H9 (cell line): ENCODE results near the gene G6PC1. TPM values are rescaled to one million over a fixed set of nuclear protein-coding genes. Genes with fewer than 3 reads are reported as not detected.

Experiments used
- DNase-seq: peaks from one replicate; pipeline ENCODE4 v3.0.0-alpha.2; 2017
- H2AFZ ChIP-seq: one replicate; pipeline ENCODE4 v1.6.1; 2013; ENCODE audit warnings: mild to moderate bottlenecking, low read length, control low read depth, moderate library complexity
- H2AK5ac ChIP-seq: 2 replicates; pipeline ENCODE4 v1.6.1; 2013; ENCODE audit warnings: low read length, control low read depth, mixed read lengths; ENCODE audit not compliant: insufficient read length
- H2BK120ac ChIP-seq: one replicate; pipeline ENCODE4 v1.6.1; 2013; ENCODE audit warnings: low read depth, mild to moderate bottlenecking, low read length, control low read depth, inconsistent platforms; ENCODE audit not compliant: poor library complexity, severe bottlenecking
- H2BK12ac ChIP-seq: 2 replicates; pipeline ENCODE4 v1.6.1; 2013; ENCODE audit warnings: low read length, control low read depth, mixed read lengths, low read depth; ENCODE audit not compliant: insufficient read length
- H2BK15ac ChIP-seq: 2 replicates; pipeline ENCODE4 v1.6.1; 2013; ENCODE audit warnings: low read depth, low read length, control low read depth
- H2BK20ac ChIP-seq: one replicate; pipeline ENCODE4 v1.6.1; 2013; ENCODE audit warnings: low read depth, mild to moderate bottlenecking, low read length, control low read depth, inconsistent platforms; ENCODE audit not compliant: poor library complexity, severe bottlenecking
- H2BK5ac ChIP-seq: 2 replicates; pipeline ENCODE4 v1.6.1; 2013; ENCODE audit warnings: low read length, control low read depth, mixed read lengths; ENCODE audit not compliant: insufficient read length
- H3K14ac ChIP-seq: 2 replicates; pipeline ENCODE4 v1.6.1; 2013; ENCODE audit warnings: low read length, control low read depth; ENCODE audit not compliant: insufficient read depth
- H3K18ac ChIP-seq: 2 replicates; pipeline ENCODE4 v1.6.1; 2013; ENCODE audit warnings: low read depth, mild to moderate bottlenecking, mixed read lengths, low read length, control low read depth; ENCODE audit not compliant: insufficient read length
- H3K23ac ChIP-seq: 2 replicates; pipeline ENCODE4 v1.6.1; 2013; ENCODE audit warnings: low read length, control low read depth, mixed read lengths, low read depth; ENCODE audit not compliant: insufficient read length
- H3K23me2 ChIP-seq: 2 replicates; pipeline ENCODE4 v1.6.1; 2013; ENCODE audit warnings: low read depth, mild to moderate bottlenecking, mixed read lengths, low read length, control low read depth; ENCODE audit not compliant: insufficient read length, poor library complexity, severe bottlenecking
- H3K27ac ChIP-seq: 2 replicates; pipeline ENCODE4 v1.5.1; 2013; ENCODE audit warnings: low read length, control low read depth, mixed read lengths, low read depth; ENCODE audit not compliant: insufficient read length
- H3K27me3 ChIP-seq: 2 replicates; pipeline ENCODE4 v1.6.1; 2013; ENCODE audit warnings: low read length, control low read depth, inconsistent platforms; ENCODE audit not compliant: insufficient read depth
- H3K4ac ChIP-seq: 2 replicates; pipeline ENCODE4 v1.6.1; 2013; ENCODE audit warnings: low read depth, mild to moderate bottlenecking, control low read depth, inconsistent platforms, low read length, moderate library complexity
- H3K4me1 ChIP-seq: 2 replicates; pipeline ENCODE4 v1.6.1; 2013; ENCODE audit warnings: low read length, control low read depth, inconsistent platforms; ENCODE audit not compliant: insufficient read depth
- H3K4me2 ChIP-seq: 2 replicates; pipeline ENCODE4 v1.6.1; 2013; ENCODE audit warnings: low read length, control low read depth, mixed read lengths; ENCODE audit not compliant: insufficient read length, insufficient read depth
- H3K56ac ChIP-seq: 2 replicates; pipeline ENCODE4 v1.6.1; 2013; ENCODE audit warnings: low read depth, mild to moderate bottlenecking, mixed read lengths, low read length, control low read depth; ENCODE audit not compliant: insufficient read length
- H3K79me1 ChIP-seq: 2 replicates; pipeline ENCODE4 v1.6.1; 2013; ENCODE audit warnings: low read depth, mild to moderate bottlenecking, moderate library complexity, low read length, control low read depth, inconsistent platforms; ENCODE audit not compliant: insufficient read depth, poor library complexity, severe bottlenecking
- H3K79me2 ChIP-seq: 2 replicates; pipeline ENCODE4 v1.6.1; 2013; ENCODE audit warnings: low read length, control low read depth, inconsistent platforms; ENCODE audit not compliant: insufficient read depth
- H3K9ac ChIP-seq: 2 replicates; pipeline ENCODE4 v1.6.1; 2013; ENCODE audit warnings: low read length, control low read depth, mixed read lengths; ENCODE audit not compliant: insufficient read length; ENCODE audit errors: extremely low read depth
- H3K9me3 ChIP-seq: one replicate; pipeline ENCODE4 v1.6.1; 2013; ENCODE audit warnings: low read depth, low read length, inconsistent platforms; ENCODE audit not compliant: control insufficient read depth
- H3T11ph ChIP-seq: one replicate; pipeline ENCODE4 v1.6.1; 2013; ENCODE audit warnings: mild to moderate bottlenecking, low read length, control low read depth, inconsistent platforms
- H4K20me1 ChIP-seq: one replicate; pipeline ENCODE4 v1.6.1; 2013; ENCODE audit not compliant: control insufficient read depth, insufficient read length, insufficient read depth
- H4K5ac ChIP-seq: 2 replicates; pipeline ENCODE4 v1.6.1; 2013; ENCODE audit warnings: low read depth, mild to moderate bottlenecking, mixed read lengths, low read length, control low read depth; ENCODE audit not compliant: insufficient read length
- H4K8ac ChIP-seq: replicated peaks from 2 replicates; pipeline ENCODE4 v1.6.1; 2013; ENCODE audit warnings: low read length, control low read depth, mixed read lengths, low read depth; ENCODE audit not compliant: insufficient read length
- H4K91ac ChIP-seq: 2 replicates; pipeline ENCODE4 v1.6.1; 2013; ENCODE audit warnings: low read depth, mild to moderate bottlenecking, moderate library complexity, mixed read lengths, low read length, control low read depth; ENCODE audit not compliant: insufficient read length
- H3K27ac Mint-ChIP-seq, 3 experiments: 2 replicates in 2 of 3; 3 replicates in 1 of 3; pipeline ENCODE4 v1.8.0; 2020 to 2021; ENCODE audit warnings: mixed read lengths in 3 of 3, mild to moderate bottlenecking in 1 of 3, moderate library complexity in 1 of 3
- H3K27me3 Mint-ChIP-seq: 2 replicates; pipeline ENCODE4 v1.8.0; 2021; ENCODE audit warnings: low read depth, mild to moderate bottlenecking, moderate library complexity, mixed read lengths
- H3K36me3 Mint-ChIP-seq, 3 experiments: 2 replicates in 2 of 3; 3 replicates in 1 of 3; pipeline ENCODE4 v1.8.0; 2020 to 2021; ENCODE audit warnings: low read depth in 3 of 3, mixed read lengths in 3 of 3; ENCODE audit not compliant: insufficient read depth in 1 of 3
- H3K4me1 Mint-ChIP-seq, 2 experiments: 2 replicates each; pipeline ENCODE4 v1.8.0; 2020; ENCODE audit warnings: mixed read lengths in 2 of 2
- H3K4me3 Mint-ChIP-seq, 2 experiments: 2 replicates in 1 of 2; 3 replicates in 1 of 2; pipeline ENCODE4 v1.8.0; 2020 to 2021; ENCODE audit warnings: mild to moderate bottlenecking in 2 of 2, mixed read lengths in 2 of 2, moderate library complexity in 1 of 2
- H3K9me3 Mint-ChIP-seq, 2 experiments: 2 replicates in 1 of 2; 3 replicates in 1 of 2; pipeline ENCODE4 v1.8.0; 2020; ENCODE audit warnings: mild to moderate bottlenecking in 2 of 2, mixed read lengths in 2 of 2, moderate library complexity in 1 of 2
- WGBS: extraction: QIAGEN DNeasy Blood & Tissue Kit; methylation state at CpG from one replicate; pipeline ENCODE4 v1.1.7; 2013; ENCODE audit warnings: missing lambda C conversion rate, low lambda C conversion rate, mixed read lengths; ENCODE audit not compliant: insufficient read length; ENCODE audit errors: extremely low coverage; 5-methylcytosine and 5-hydroxymethylcytosine counted together
- total RNA-seq: library from RNA; stranded (reverse); gene quantifications from 2 replicates; pipeline ENCODE4 v1.2.1, GENCODE V29; 2021
- TF ChIP-seq, protein P1 (sequence below): fragments of 200-600 bp; sonication (generic); conservative IDR thresholded peaks from 3 replicates; pipeline ENCODE4 v1.8.0; 2021; ENCODE audit warnings: antibody characterized with exemption, mild to moderate bottlenecking

Gene G6PC1
- total RNA-seq, 1 experiment from 2014 or later = not detected

DNA sequence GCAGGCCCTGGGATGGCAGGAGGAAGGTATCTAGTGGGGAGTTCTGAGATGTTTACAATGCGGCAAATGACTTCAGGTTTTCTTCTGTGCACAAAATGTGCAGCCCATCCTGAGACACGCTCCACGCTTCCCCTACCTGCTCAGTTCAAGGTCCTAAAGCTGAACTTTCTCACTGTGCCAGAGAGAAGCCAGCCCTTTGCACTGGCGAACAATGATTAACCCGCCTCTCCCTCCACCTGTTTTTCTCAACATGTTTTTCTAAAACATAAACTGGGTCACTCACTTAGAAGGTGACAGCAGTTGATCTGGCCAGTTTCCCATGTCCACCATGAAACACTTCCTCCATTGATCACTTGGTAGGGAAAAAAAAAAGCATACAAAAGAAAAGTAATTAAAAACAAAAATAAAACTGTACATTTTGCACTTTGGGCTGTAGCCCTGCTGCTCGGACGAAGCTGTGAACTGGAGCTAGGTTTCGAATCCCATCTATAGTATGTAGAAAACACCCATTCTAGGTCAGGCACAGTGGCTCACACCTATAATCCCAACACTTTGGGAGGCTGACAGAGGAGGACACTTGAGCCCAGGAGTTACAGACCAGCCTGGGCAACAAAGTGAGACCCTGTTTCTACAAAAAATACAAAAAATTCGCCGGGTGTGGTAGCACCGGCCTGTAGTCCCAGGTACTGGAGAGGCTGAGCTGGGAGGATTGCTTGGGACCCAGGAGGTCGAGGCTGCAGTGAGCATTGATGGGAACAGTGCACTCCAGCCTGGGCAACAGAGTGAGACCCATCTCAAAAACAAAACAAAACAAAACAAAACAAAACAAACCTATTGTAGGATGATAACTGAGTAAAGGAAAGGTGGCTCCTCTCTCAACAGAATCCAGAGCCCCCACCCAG lies 6.1 kb upstream of the G6PC1 start:
- H3K18ac ChIP-seq = no peak overlapping the region
- TF ChIP-seq, protein P1, sequence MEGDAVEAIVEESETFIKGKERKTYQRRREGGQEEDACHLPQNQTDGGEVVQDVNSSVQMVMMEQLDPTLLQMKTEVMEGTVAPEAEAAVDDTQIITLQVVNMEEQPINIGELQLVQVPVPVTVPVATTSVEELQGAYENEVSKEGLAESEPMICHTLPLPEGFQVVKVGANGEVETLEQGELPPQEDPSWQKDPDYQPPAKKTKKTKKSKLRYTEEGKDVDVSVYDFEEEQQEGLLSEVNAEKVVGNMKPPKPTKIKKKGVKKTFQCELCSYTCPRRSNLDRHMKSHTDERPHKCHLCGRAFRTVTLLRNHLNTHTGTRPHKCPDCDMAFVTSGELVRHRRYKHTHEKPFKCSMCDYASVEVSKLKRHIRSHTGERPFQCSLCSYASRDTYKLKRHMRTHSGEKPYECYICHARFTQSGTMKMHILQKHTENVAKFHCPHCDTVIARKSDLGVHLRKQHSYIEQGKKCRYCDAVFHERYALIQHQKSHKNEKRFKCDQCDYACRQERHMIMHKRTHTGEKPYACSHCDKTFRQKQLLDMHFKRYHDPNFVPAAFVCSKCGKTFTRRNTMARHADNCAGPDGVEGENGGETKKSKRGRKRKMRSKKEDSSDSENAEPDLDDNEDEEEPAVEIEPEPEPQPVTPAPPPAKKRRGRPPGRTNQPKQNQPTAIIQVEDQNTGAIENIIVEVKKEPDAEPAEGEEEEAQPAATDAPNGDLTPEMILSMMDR = no peak
- peaks cover 0 to 2% of the 10 kb centered on the region in 2 experiments; a peak in 1 of 5 replicates for H3K9me3 Mint-ChIP-seq
- H3K23ac ChIP-seq = no peak overlapping the region
- no peak overlapping the region for H2AK5ac ChIP-seq
- no peak overlapping the region for H3K27ac Mint-ChIP-seq
- no peak overlapping the region for H3K14ac ChIP-seq
- H3K4me2 ChIP-seq = no peak overlapping the region
- no peak overlapping the region for H3K4ac ChIP-seq
- DNase-seq = no peak
- H4K20me1 ChIP-seq = no peaks in the 10 kb centered on the region
- no peak overlapping the region for H4K91ac ChIP-seq
- peaks cover 13 to 17% of the 10 kb centered on the region in 2 experiments for H3K4me1 Mint-ChIP-seq
- H3K56ac ChIP-seq = no peak overlapping the region
- no peaks in the 10 kb centered on the region for H3K27me3 ChIP-seq
- no peaks in the 10 kb centered on the region for H3K79me1 ChIP-seq
- H3T11ph ChIP-seq = no peak overlapping the region
- no peak overlapping the region for H2BK120ac ChIP-seq
- no peaks in the 10 kb centered on the region for H3K79me2 ChIP-seq
- no peak overlapping the region for H2BK15ac ChIP-seq
- no peak overlapping the region for H2BK20ac ChIP-seq
- no peak overlapping the region for H4K8ac ChIP-seq
- no peaks in the 10 kb centered on the region for H3K9me3 ChIP-seq
- no peak overlapping the region for H2BK12ac ChIP-seq
- no peak overlapping the region for H3K27ac ChIP-seq
- H3K4me3 Mint-ChIP-seq = no peak overlapping the region
- H3K27me3 Mint-ChIP-seq = peaks cover 6% of the 10 kb centered on the region
- WGBS = no CpG with 5 or more reads among the region's 12 CpGs
- no peak overlapping the region for H2BK5ac ChIP-seq
- no peak overlapping the region for H4K5ac ChIP-seq
- H2AFZ ChIP-seq = no peak overlapping the region
- no peak overlapping the region for H3K9ac ChIP-seq
- H3K36me3 Mint-ChIP-seq = no peaks in the 10 kb centered on the region
- no peaks in the 10 kb centered on the region for H3K23me2 ChIP-seq
- H3K4me1 ChIP-seq = no peaks in the 10 kb centered on the region; the same call in 1 of the 2 replicates
